PC-3 (cell line): ENCODE data around the gene HHAT. TPM values are rescaled to one million over a fixed set of nuclear protein-coding genes. Genes with fewer than 3 reads are reported as not detected.

ENCODE experiments used
- ATAC-seq: fragments of 200-7000 bp; cut with Tn5 transposase; 2 replicates; pipeline ENCODE4 v1.9.1; 2020; ENCODE audit warnings: mild to moderate bottlenecking, moderate library complexity
- BruUV-seq: library from RNA; stranded (reverse); fragments of 400-500 nt; replicated peaks from 2 replicates; lab custom pipeline; 2021; lab: Mats Ljungman, UMichigan
- CTCF ChIA-PET: fragments of 300-600 bp; sonication (Branson Sonifier 250); formaldehyde crosslinking; loops from one replicate; lab custom pipeline; 2022; ENCODE audit warnings: antibody characterized with exemption; lab: Charles Lee
- POLR2A ChIA-PET: fragments of 300-600 bp; sonication (Branson Sonifier 250); formaldehyde crosslinking; loops from one replicate; lab custom pipeline; 2022; ENCODE audit warnings: antibody characterized with exemption; ENCODE audit not compliant: unreplicated experiment; lab: Charles Lee
- DNase-seq: peaks from one replicate; pipeline ENCODE4 v3.0.0-alpha.2; 2015
- H2AFZ ChIP-seq: fragments of 300-600 bp; sonication (generic); 2 replicates; pipeline ENCODE4 v1.6.0; 2016; ENCODE audit warnings: antibody characterized with exemption, low read length
- H3F3A ChIP-seq: fragments of 300-600 bp; sonication (generic); one replicate; pipeline ENCODE4 v1.6.0; 2017; ENCODE audit warnings: antibody characterized with exemption, low read length, control low read depth, mild to moderate bottlenecking; ENCODE audit not compliant: unreplicated experiment
- H3K27ac ChIP-seq: fragments of 300-600 bp; sonication (generic); 2 replicates; pipeline ENCODE4 v1.5.1; 2016; ENCODE audit warnings: mild to moderate bottlenecking, low read length
- H3K27me3 ChIP-seq: fragments of 300-600 bp; sonication (generic); 2 replicates; pipeline ENCODE4 v1.6.1; 2016; ENCODE audit warnings: low read length, mixed read lengths
- H3K36me3 ChIP-seq: fragments of 300-600 bp; sonication (generic); 2 replicates; pipeline ENCODE4 v1.6.1; 2016; ENCODE audit warnings: low read depth, mixed run types, low read length, mixed read lengths
- H3K4me1 ChIP-seq: fragments of 300-600 bp; sonication (generic); 2 replicates; pipeline ENCODE4 v1.5.1; 2016; ENCODE audit warnings: low read length; ENCODE audit not compliant: insufficient read depth
- H3K4me2 ChIP-seq: fragments of 300-600 bp; sonication (generic); 2 replicates; pipeline ENCODE4 v1.6.0; 2016; ENCODE audit warnings: low read length
- H3K4me3 ChIP-seq: fragments of 300-600 bp; sonication (generic); 2 replicates; pipeline ENCODE4 v1.5.1; 2016; ENCODE audit warnings: mild to moderate bottlenecking, low read length, mixed read lengths
- H3K79me2 ChIP-seq: fragments of 300-600 bp; sonication (generic); 2 replicates; pipeline ENCODE4 v1.6.1; 2017; ENCODE audit warnings: low read length, mixed read lengths
- H3K9ac ChIP-seq: fragments of 300-600 bp; sonication (generic); 2 replicates; pipeline ENCODE4 v1.6.0; 2016; ENCODE audit warnings: mild to moderate bottlenecking, low read length
- H3K9me2 ChIP-seq: fragments of 300-600 bp; sonication (generic); replicated peaks from 2 replicates; pipeline ENCODE4 v1.6.1; 2016; ENCODE audit warnings: mixed run types, low read length, mixed read lengths
- H3K9me3 ChIP-seq: fragments of 300-600 bp; sonication (generic); 2 replicates; pipeline ENCODE4 v1.6.1; 2016; ENCODE audit warnings: low read length, mixed read lengths
- H4K20me1 ChIP-seq: fragments of 300-600 bp; sonication (generic); 2 replicates; pipeline ENCODE4 v1.6.1; 2016; ENCODE audit warnings: low read length, mixed read lengths
- CTCF ChIP-seq: fragments of 300-600 bp; sonication (generic); conservative IDR thresholded peaks from 2 replicates; pipeline ENCODE4 v1.5.1; 2017; ENCODE audit warnings: antibody characterized with exemption, low read depth, mild to moderate bottlenecking, low read length
- EZH2 ChIP-seq: fragments of 300-600 bp; sonication (generic); IDR thresholded peaks from one replicate; pipeline ENCODE4 v1.6.1; 2017; ENCODE audit warnings: antibody characterized with exemption, mild to moderate bottlenecking, low read length; ENCODE audit not compliant: unreplicated experiment
- EZH2phosphoT487 ChIP-seq: fragments of 300-600 bp; sonication (generic); IDR thresholded peaks from 2 replicates; pipeline ENCODE4 v1.6.1; 2018; ENCODE audit warnings: mild to moderate bottlenecking, antibody characterized with exemption, low read length, borderline replicate concordance
- intact Hi-C: fragments of 100-400 bp; cut with micrococcal nuclease; formaldehyde crosslinking; loops from 2 replicates; pipeline ENCODE4 v1.9.0; 2023
- total RNA-seq: library from RNA; depleted of rRNA; stranded (reverse); fragments of >200 nt; gene quantifications from 2 replicates; pipeline ENCODE4 v1.2.3, GENCODE V29; 2014

Gene HHAT
- total RNA-seq, 1 experiment from 2014 or later, result 3.4 TPM

GRCh38 chr1:210523830-210524229, 195.1 kb downstream of the HHAT start:
- no TSS peak for BruUV-seq
- no peak overlapping the region for H2AFZ ChIP-seq
- DNase-seq (no peak), ATAC-seq (no peak)
- H3K36me3 ChIP-seq, result no peaks in the 10 kb centered on the region
- H3K9me3 ChIP-seq, result no peaks in the 10 kb centered on the region
- H3K79me2 ChIP-seq, result no peaks in the 10 kb centered on the region
- no peaks in the 10 kb centered on the region for H4K20me1 ChIP-seq
- H3K9me2 ChIP-seq, result no peaks in the 10 kb centered on the region
- H3K4me3 ChIP-seq, result no peak overlapping the region
- H3K9ac ChIP-seq, result no peak overlapping the region
- intact Hi-C loops, result no loop called here
- CTCF ChIA-PET, result no interaction called here
- no peaks in the 10 kb centered on the region for H3K4me1 ChIP-seq
- no peaks in the 10 kb centered on the region; the same call in 1 of the 2 replicates for H3K27me3 ChIP-seq
- H3K4me2 ChIP-seq, result no peak overlapping the region
- H3F3A ChIP-seq, result no peaks in the 10 kb centered on the region
- H3K27ac ChIP-seq, result no peak overlapping the region
- TF ChIP-seq EZH2phosphoT487, result no peak
- TF ChIP-seq CTCF, result no peak
- no peak for TF ChIP-seq EZH2
- POLR2A ChIA-PET, result no interaction called here

DNA sequence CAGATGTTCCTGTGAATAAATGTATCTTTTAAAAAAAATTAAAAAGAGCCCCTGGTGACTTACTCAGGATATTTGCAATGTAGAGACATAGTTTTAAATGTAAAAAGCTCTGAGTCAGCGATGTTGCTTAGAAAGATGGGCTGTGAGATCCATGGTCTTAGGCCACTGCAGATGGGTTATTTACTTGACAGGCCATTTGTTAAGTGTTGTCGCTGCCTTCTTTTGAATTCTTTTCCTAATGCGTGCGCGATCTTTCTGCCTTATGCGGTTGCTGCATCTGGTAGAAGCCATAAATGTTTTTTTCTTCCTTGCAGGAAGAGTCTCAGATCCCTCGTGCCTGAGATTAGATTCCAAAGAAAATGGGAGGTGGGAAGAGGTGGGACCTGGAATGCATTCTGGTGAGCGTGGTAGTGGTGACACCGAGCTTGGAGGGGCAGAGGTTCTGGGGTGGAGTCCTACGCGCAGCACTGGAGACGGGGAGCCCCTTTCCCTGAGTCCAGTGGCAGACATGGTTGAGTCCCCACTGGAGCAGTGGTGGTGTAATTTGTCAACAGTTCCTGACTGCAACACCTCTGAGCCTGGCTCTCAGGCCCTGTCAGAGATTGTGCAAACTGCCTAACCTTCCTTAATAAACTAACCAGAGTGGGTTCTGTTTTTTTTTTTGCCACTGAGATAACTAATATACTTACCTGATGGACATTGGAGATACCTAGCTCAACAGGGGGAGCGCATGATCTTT, 197.2 kb downstream of the HHAT start:
- no peaks in the 10 kb centered on the region for H4K20me1 ChIP-seq
- no peak overlapping the region for H3K4me3 ChIP-seq
- H3F3A ChIP-seq, result no peaks in the 10 kb centered on the region
- DNase-seq, result no peak
- TF ChIP-seq EZH2phosphoT487, result no peak
- TF ChIP-seq EZH2, result no peak
- no peak for TF ChIP-seq CTCF
- ChIA-PET POLR2A (interaction anchor here (0.6 to 0.7 kb wide), 2 partner anchors 151 to 904 kb away, joined by 5 to 24 read pairs; no protein-coding TSS in a partner anchor), CTCF (no interaction called here)
- no peaks in the 10 kb centered on the region for H3K9me2 ChIP-seq
- no peak overlapping the region for H3K4me2 ChIP-seq
- H3K36me3 ChIP-seq, result no peaks in the 10 kb centered on the region
- H3K27ac ChIP-seq, result no peak overlapping the region
- no peaks in the 10 kb centered on the region; the same call in 1 of the 2 replicates for H3K27me3 ChIP-seq
- no TSS peak for BruUV-seq
- H3K4me1 ChIP-seq, result no peaks in the 10 kb centered on the region
- no peak overlapping the region for H2AFZ ChIP-seq
- no peak for ATAC-seq
- no peak overlapping the region for H3K9ac ChIP-seq
- intact Hi-C loops, result no loop called here
- H3K9me3 ChIP-seq, result no peaks in the 10 kb centered on the region
- H3K79me2 ChIP-seq, result no peaks in the 10 kb centered on the region

- Histone ChIP-seq H3K4me2 (no peak overlapping the region), H3K36me3 (no peaks in the 10 kb centered on the region), H3K4me1 (no peaks in the 10 kb centered on the region), H3K9ac (no peak overlapping the region), H3K9me3 (no peaks in the 10 kb centered on the region), H4K20me1 (no peaks in the 10 kb centered on the region), H3K9me2 (no peaks in the 10 kb centered on the region), H3K27ac (no peak overlapping the region), H3K4me3 (no peak overlapping the region), H3K27me3 (no peaks in the 10 kb centered on the region; the same call in 1 of the 2 replicates), H2AFZ (no peak overlapping the region), H3F3A (no peaks in the 10 kb centered on the region), H3K79me2 (no peaks in the 10 kb centered on the region)
- DNase-seq (no peak), ATAC-seq (no peak)
- TF ChIP-seq EZH2phosphoT487 (no peak), CTCF (no peak), EZH2 (no peak)
- intact Hi-C loops, result no loop called here
- CTCF ChIA-PET, result no interaction called here
- POLR2A ChIA-PET, result no interaction called here
- BruUV-seq, result no TSS peak
These were observed 198.4 kb downstream of the HHAT start for GRCh38 chr1:210527091-210527490.
